Raji (cell line): ENCODE measurements around the gene SLC4A8.

Experiments used
- POLR2A ChIP-seq: IDR thresholded peaks from 2 replicates; pipeline ENCODE4 v1.6.1; 2011; ENCODE audit warnings: low read depth, low read length, control low read depth; ENCODE audit not compliant: insufficient read depth

SLC4A8 gene

DNA sequence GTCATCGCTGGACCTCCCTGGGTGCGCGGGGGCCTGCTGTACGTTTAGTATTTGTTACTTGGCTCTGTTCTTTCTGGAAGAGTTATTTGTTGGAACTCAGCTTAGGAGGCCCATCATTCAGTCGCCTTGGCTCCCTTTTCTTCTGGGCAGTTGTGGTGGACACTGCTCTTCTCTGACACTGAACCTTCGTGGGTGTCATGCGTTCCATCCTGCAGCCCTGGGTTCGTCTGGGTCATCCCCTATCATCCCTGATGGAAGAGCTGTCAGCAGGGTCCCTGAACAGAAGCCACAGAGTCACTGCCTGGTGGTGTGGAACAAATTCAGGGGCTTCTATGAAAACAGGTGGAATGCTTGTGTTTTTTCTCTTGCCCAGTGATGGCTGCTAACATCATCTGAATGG, 113.5 kb downstream of the SLC4A8 start:
- TF ChIP-seq POLR2A = no peak

DNA sequence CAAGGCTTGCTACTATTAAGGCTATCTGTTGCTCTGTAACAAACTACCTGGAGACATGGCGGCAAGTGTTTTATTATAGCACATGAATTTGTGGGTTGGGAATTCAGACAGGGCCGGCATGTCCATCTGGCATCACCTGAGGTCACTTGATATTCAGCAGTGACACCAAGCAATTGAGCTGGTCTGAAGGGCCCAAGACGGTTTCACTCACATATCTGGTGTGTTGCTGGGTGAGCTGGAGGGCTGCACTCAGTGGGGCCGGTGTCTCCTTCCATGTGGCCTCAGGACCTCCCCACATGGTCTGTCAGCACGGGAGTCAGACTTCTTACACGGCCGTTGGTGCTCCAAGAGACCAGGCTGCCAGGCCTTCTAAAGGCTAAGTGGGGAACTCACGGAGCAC, 114.0 kb downstream of the SLC4A8 start:
- TF ChIP-seq POLR2A = no peak

DNA sequence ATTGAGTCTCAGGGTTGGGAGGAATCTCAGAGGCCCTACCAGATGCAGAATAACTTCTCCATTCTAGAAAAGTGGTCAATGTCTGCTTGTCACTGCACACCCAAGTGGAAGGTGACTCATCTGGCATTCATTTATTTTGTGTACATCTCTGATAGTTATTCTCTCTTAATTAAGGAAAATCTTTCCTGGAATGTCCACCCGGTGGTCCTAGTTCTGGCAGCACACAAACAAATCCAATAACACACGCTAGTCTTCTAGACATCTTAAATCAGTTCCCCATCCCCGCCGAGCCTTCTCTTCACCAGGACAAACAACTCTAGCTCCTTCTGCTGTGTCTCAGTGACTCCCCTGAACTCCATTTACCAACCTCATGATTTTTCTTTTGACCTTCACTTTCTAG, 116.4 kb downstream of the SLC4A8 start:
- no peak for TF ChIP-seq POLR2A

DNA sequence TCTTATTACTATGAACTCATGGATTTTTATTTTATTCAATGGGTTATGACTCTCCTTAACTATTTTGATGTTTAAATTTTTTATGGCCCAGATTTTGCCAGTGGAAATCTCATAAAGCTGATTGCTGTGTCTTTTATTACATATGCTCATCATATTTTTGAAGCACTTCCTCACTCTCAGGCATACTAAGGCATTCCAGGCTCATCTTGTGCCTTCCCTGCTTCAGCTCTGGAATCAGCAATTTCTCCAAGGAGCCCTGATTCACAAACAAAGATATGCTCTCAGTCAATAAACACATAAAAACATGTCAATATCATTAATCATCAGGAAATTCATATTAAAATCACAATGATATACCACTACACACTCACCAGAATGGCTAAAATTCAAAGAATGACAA, 121.5 kb downstream of the SLC4A8 start:
- TF ChIP-seq POLR2A = no peak

- no peak for TF ChIP-seq POLR2A
These were observed 123.0 kb downstream of the SLC4A8 start for GRCh38 chr12:51547606-51548005.

DNA sequence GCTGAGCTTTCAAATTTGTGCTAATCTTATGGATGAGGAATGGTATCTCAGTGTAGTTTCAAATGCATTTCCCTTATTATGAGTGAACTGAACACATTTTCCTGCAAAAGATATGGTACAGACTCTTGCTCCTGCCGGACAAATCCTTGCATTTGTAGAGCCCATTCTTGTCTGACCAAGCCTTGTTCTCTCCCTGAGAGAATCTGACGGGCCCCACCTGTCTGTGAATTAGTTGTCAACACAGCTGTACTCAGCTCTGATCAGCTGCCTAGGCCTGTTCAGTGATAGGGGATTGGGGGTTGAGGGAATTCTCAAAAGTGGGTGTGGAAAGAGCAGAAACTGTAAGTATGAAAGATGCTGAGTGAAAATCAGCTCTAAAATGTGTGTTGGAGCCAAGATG, 123.6 kb downstream of the SLC4A8 start:
- no peak for TF ChIP-seq POLR2A

GRCh38 chr12:51549637-51550036, 125.0 kb downstream of the SLC4A8 start:
- TF ChIP-seq POLR2A = no peak
